ENCODE results near the gene CTNNA3.
A peak's percentile ranks its signal among the peaks of the same experiment; 100 is the strongest.

Gene CTNNA3

GRCh38 chr10:66795866-66796265 lies 900.1 kb downstream of the CTNNA3 start:
- FAIRE-seq = no peak

- no peak for FAIRE-seq
These were observed 903.6 kb downstream of the CTNNA3 start for GRCh38 chr10:66792441-66792840.

GRCh38 chr10:66788178-66788987 lies 907.6 kb downstream of the CTNNA3 start:
- FAIRE-seq = no peak

GRCh38 chr10:66786709-66787108 lies 909.3 kb downstream of the CTNNA3 start:
- no peak for FAIRE-seq

DNA sequence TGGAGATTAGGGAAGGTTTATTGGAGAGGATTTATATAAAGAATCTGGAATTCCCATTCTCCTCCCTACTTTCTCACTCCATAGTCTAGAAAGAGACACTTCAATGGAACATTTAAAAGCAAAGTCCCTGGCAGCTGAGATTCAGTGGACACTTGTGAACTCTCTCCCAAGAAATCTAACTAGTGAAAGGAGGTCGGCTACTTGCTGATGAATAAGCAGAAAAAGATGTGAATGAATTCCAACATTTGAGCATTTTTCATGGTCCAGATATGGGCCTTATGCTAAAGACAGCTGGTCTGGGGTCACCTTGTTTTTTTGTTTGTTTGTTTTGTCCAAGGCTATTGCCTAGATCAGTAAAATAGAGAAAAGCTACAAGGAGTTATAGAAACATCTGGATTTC lies 911.2 kb downstream of the CTNNA3 start:
- FAIRE-seq = no peak

DNA sequence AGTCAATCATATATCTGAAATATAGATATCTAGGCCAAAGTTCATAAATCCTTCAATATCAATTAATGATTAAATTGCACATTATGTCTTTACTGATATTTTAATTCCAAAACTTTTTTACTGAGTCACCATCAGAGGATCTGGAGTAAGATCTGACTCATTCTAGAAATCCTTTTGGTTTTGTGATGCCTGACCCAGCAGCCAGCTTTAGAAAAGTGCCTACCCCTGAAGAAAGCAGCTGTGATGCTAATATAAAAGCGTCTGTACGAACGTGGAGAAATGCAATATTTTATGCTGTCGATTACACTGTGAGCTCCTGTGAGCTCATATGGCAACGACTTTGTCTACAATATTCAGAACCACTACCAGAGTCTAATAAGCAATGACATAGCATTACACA lies 912.7 kb downstream of the CTNNA3 start:
- FAIRE-seq = no peak

DNA sequence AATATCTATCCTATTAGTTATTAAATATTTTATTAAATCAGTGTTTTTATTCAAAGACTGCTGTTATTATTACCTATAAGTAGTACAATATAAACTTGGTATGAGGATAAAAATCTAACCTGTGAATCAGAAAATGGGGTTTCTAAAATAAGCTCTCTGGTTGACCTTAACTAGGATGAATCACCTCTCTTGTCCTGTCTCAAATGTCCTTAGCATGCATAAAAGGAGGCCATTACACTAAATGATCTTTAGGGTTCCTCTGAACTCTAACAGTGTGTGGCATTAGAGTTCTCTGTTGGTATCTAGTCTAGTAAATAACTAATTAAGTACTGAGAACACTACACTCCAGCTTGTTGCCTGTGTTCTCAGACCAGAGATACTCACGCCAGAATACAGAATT lies 913.2 kb downstream of the CTNNA3 start:
- FAIRE-seq = no peak

DNA sequence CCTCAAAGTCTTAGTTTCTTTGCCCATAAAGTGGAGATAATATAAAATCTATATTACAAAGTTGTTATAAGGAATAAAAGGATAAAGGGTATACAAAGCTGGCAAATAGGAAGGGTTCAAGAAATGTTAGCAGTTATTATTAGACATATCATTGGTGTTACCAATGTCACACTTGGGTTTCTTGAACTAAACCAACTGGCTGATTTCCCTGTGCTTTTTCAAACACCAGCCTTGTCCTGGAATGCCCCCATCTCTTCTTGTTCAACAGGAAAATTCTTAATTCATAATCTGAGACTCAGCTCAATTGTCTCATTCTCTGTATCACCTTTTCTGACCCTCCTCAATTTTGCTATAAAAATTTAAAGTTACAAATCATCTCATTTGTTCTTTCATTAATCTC lies 913.9 kb downstream of the CTNNA3 start:
- FAIRE-seq = peak; percentile 18

- no peak for FAIRE-seq
These were observed 915.2 kb downstream of the CTNNA3 start for GRCh38 chr10:66780796-66781195.

- no peak for FAIRE-seq
These were observed 917.6 kb downstream of the CTNNA3 start for GRCh38 chr10:66778351-66778750.

DNA sequence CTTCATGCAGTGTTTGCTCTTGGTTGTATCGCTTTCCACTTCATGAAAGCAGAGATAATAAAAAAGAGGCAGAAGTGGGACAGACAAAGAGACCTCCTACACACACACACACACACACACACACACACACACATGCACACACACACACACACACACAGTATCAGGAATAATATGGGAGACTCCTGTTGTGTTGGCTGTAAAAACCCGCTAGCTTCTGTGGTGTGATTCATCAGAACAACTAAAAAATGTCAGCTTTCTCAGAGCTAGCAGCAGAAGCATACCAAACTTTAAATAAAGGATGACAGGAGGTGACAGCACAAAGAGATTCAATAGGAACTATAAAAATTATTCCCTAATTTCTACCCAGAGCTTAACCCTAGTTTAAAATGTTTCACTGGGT lies 918.3 kb downstream of the CTNNA3 start:
- no peak for FAIRE-seq

DNA sequence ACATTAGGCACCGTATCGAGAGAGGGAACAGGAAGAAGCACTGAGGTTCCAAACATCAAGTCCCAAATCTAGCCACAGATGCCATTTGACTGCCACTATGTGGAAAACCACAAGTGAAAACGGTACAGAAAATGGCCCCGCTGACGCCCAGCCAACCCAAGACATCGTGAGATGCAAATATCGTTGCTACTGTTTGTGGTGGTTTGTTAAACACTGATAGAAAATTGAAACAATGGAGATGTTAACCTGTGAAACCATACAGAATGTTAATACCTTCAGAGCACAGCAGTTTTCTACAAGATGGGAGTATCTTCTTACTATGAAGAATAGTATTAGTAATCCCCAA lies 922.5 kb downstream of the CTNNA3 start:
- FAIRE-seq = no peak

DNA sequence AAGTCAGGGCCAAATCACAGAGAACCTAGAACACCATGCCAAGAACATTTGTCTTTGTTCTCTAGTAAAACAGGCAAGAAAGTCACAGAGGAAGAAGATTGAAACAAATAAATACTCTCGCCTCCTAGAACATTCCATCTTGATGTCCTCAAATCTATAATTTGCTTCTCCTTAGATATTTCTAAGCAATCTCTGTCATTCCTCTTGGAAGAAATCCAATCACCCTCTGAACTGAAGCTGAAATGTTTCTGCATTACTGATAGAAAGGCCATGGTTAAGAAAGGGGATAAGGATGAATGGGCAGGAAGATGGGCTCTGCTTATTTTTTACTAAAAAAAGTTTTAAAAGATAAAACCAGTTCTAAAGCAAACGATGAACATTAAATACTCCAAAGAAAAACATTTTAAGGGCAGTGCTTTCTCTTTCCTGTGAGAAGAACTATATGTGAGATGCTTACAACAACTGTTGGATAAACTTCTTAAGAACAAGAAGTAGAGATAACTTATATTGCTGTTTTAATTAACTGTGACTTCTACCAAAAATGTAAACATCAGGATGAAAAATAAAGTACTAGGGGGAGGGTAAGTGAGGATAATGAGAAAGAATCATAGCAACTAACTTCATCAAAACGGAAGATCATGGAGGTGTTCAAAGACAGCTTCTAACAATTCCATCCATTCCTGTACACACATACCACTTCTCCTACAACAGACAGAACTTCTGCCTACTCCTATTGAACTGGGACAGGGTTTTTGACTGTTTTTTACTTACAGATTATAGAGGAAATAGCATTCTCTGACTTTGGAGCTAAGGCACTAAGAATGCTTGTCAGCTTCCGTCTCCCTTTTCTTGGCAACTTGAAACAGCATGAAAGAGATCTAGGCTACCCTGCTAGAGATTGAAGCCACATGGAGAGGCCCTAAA lies 923.2 kb downstream of the CTNNA3 start:
- no peak for FAIRE-seq

DNA sequence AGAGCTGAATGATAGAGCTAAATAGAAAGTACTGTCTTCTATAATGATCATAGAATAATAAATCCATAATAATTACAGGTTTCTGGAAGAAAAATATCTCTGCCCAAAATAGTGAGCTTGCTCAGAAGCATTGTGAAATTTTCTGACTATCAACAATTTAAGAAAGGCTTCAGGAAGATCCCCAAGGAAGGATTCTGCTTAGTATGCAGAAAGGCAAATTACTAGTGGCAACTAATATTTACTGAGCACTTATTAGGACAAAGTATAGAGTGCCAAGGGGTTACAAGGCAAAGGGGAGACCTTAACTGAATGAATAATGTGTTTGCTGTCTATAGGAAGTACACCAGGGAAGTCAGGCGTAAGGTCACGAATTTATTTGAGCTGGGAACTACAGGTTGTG lies 928.3 kb downstream of the CTNNA3 start:
- FAIRE-seq = no peak

- no peak for FAIRE-seq
These were observed 933.7 kb downstream of the CTNNA3 start for GRCh38 chr10:66762218-66762729.

DNA sequence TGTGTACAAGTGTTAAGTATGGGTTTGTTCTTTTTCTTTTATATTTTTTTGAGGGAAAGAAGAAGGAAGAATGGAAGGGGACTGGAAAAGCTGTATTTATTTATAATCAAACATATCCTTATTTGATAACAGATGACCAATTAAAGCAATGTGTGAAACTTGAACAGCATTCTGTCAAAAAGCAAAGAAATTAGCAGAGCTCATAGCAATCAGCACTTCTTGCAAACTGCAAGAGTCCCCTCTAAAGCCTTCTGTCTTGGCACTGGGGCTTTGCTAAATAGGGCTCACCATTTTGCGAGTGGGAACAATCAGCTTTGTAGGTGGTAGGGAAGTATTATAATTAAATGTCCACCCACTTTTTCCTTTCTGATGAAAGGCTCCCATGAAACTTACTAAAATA lies 935.1 kb downstream of the CTNNA3 start:
- FAIRE-seq = no peak

DNA sequence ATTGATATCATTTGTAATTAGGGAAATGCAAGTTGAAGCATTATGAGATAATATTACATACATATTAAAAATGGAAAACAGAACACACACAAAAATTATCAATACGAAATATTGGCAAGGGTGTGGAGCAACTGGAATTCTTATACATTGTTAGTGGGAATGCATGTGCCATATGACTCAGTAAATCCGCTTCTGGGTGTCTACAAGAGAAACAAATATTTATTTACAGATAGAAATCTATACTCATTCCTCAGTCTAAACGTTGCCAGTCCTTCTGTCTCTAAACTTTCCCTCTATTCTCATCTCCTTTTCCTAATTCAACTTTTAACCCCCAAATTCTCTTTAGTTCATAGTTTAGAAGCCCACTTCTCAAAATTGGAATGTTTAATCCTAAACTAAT lies 940.5 kb downstream of the CTNNA3 start:
- no peak for FAIRE-seq

GRCh38 chr10:66752714-66753113 lies 943.3 kb downstream of the CTNNA3 start:
- no peak for FAIRE-seq

GRCh38 chr10:66748217-66748616 lies 947.8 kb downstream of the CTNNA3 start:
- no peak for FAIRE-seq

DNA sequence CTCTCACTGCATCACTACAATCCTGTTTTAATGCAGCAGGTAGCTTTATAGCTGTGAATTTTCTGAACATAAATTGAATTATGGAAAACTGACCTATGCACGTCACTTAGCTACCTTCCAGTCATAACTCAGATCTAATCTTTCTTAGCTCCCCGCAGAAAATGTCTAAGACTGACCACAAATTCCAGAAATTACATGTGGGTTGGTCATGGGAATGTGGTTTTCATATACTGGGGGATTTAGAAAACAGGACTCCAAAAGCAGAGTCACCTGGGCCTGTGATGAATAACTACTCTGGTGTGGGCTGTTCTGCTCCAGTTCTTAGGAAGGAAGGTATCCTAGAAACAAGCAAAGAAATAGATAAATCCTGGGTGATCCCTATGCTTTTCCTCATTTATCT lies 948.5 kb downstream of the CTNNA3 start:
- FAIRE-seq = no peak

DNA sequence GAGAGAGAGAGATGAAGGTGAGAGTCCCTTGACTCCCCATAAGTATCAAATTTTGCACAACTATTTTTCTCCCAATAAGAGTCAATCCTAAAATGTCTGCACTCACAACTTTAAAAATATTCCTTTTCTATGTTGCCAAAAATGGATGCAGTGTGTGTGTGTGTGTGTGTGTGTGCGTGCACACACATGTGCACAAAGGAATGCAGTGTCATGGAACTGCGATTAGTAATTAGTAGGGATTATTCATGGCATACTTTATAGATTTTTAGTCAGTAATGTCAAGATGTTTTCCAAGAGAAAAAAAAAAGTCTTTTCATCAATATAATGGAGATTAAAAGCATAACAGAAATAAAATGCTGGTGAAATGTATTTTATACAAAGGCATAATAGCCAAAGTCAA lies 949.3 kb downstream of the CTNNA3 start:
- FAIRE-seq = no peak

GRCh38 chr10:66746246-66746645 lies 949.7 kb downstream of the CTNNA3 start:
- no peak for FAIRE-seq

DNA sequence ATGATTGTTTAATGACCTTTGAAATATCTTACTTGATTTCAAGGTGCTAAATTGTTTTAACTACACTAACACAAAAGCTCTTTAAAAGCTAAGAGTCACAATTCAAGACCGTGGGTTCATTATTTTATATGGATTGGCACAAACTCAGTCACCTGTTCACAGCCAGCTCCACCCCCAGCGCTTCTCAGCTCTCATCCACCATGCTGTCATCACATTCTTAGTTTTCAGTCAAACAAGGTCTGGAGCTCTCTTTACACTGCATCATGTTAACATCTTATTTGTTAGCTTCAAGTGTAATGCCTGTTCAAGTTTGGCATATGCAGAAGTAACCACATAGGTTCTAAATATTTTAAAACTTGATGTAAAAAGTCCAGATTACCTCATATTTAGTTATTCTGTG lies 951.1 kb downstream of the CTNNA3 start:
- no peak for FAIRE-seq

DNA sequence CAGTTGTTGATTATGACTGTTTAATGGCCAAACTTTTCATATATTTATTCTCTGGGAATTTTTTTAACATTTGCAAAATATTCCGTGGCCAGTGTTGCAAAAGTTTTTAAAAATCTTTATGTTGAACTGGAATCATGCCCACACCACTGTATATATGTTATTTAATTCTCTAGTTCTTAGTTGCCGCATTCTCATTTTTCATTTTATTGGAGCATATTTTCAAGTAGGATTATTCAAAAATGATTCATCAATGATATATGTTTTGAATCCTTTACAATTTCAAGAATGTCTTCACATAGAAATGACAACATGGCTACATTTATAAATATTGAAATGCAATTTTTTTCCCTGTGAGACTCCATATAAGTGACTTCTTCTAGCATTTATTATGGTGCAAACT lies 958.8 kb downstream of the CTNNA3 start:
- no peak for FAIRE-seq
